Liver (tissue), 9 donors: ENCODE data around the gene LIMA1. TPM values are rescaled to one million over a fixed set of nuclear protein-coding genes. Genes with fewer than 3 reads are reported as not detected.

Source experiments
- DNase-seq: peaks from one replicate; pipeline ENCODE4 v3.0.0-alpha.2; 2017; ENCODE audit warnings: low spot score
- H3K27ac ChIP-seq, 2 donors: one replicate each; pipeline ENCODE4 v1.7.0; 2013; ENCODE audit warnings: inconsistent platforms in 2 of 2, low read length in 2 of 2, control low read depth in 1 of 2, low read depth in 1 of 2, mild to moderate bottlenecking in 1 of 2
- H3K27me3 ChIP-seq, 4 donors: one replicate each; pipeline versions ENCODE4 v1.6.1 to v1.7.0; 2013; ENCODE audit warnings: low read length in 3 of 4, inconsistent platforms in 1 of 4, mild to moderate bottlenecking in 1 of 4, moderate library complexity in 1 of 4; ENCODE audit not compliant: control insufficient read depth in 4 of 4, insufficient read depth in 4 of 4
- H3K36me3 ChIP-seq, 4 donors: one replicate each; pipeline versions ENCODE4 v1.6.1 to v1.7.0; 2013; ENCODE audit warnings: low read length in 3 of 4, mild to moderate bottlenecking in 3 of 4, low read depth in 1 of 4, moderate library complexity in 1 of 4; ENCODE audit not compliant: control insufficient read depth in 4 of 4, insufficient read depth in 3 of 4
- H3K4me1 ChIP-seq, 4 donors: one replicate each; pipeline versions ENCODE4 v1.6.1 to v1.7.0; 2013; ENCODE audit warnings: low read length in 3 of 4, mild to moderate bottlenecking in 3 of 4, moderate library complexity in 1 of 4; ENCODE audit not compliant: control insufficient read depth in 4 of 4, insufficient read depth in 4 of 4
- H3K4me3 ChIP-seq, 3 donors: one replicate each; pipeline versions ENCODE4 v1.6.1 to v1.7.0; 2013; ENCODE audit warnings: low read length in 3 of 3, control low read depth in 1 of 3, low read depth in 1 of 3, mild to moderate bottlenecking in 1 of 3
- H3K9ac ChIP-seq, 2 donors: one replicate each; pipeline ENCODE4 v1.7.0; 2013; ENCODE audit warnings: low read length in 2 of 2, mild to moderate bottlenecking in 2 of 2, moderate library complexity in 2 of 2, control low read depth in 1 of 2, low read depth in 1 of 2
- H3K9me3 ChIP-seq, 4 donors: one replicate each; pipeline versions ENCODE4 v1.6.1 to v1.7.0; 2013; ENCODE audit warnings: low read length in 3 of 4; ENCODE audit not compliant: control insufficient read depth in 4 of 4
- ATF3 ChIP-seq: IDR thresholded peaks from 2 replicates; pipeline ENCODE4 v1.6.1; 2016; ENCODE audit warnings: antibody characterized with exemption
- CTCF ChIP-seq: fragments of 150-350 bp; IDR thresholded peaks from 2 replicates; pipeline ENCODE4 v1.5.1; 2017; ENCODE audit warnings: improper control_type of control experiment, low read depth, low read length; ENCODE audit not compliant: missing input control
- EGR1 ChIP-seq, 2 donors: IDR thresholded peaks; 2 replicates each; pipeline ENCODE4 v1.6.1; 2016 to 2018; ENCODE audit warnings: antibody characterized with exemption in 2 of 2, low read depth in 2 of 2
- FOXA2 ChIP-seq: IDR thresholded peaks from 2 replicates; pipeline ENCODE4 v1.6.1; 2016; ENCODE audit warnings: antibody characterized with exemption
- GABPA ChIP-seq, 2 donors: IDR thresholded peaks in 1 of 2; conservative IDR thresholded peaks in 1 of 2; 2 replicates each; pipeline ENCODE4 v1.6.1; 2016; ENCODE audit warnings: antibody characterized with exemption in 2 of 2, mild to moderate bottlenecking in 1 of 2, moderate library complexity in 1 of 2
- HNF4G ChIP-seq: IDR thresholded peaks from 2 replicates; pipeline ENCODE4 v1.6.1; 2016; ENCODE audit warnings: antibody characterized with exemption
- JUND ChIP-seq, 2 donors: IDR thresholded peaks; 2 replicates each; pipeline ENCODE4 v1.6.1; 2016; ENCODE audit warnings: antibody characterized with exemption in 2 of 2
- MAX ChIP-seq: IDR thresholded peaks from 2 replicates; pipeline ENCODE4 v1.6.1; 2016; ENCODE audit warnings: antibody characterized with exemption
- NR2F2 ChIP-seq: IDR thresholded peaks from 2 replicates; pipeline ENCODE4 v1.6.1; 2016; ENCODE audit warnings: antibody characterized with exemption
- REST ChIP-seq: IDR thresholded peaks from 2 replicates; pipeline ENCODE4 v1.6.1; 2016; ENCODE audit warnings: antibody characterized with exemption, mild to moderate bottlenecking
- RXRA ChIP-seq, 2 donors: IDR thresholded peaks; 2 replicates each; pipeline ENCODE4 v1.6.1; 2017 to 2018; ENCODE audit warnings: antibody characterized with exemption in 2 of 2, mild to moderate bottlenecking in 1 of 2
- YY1 ChIP-seq: IDR thresholded peaks from 2 replicates; pipeline ENCODE4 v1.6.1; 2016; ENCODE audit warnings: antibody characterized with exemption, mild to moderate bottlenecking
- ZBTB33 ChIP-seq: IDR thresholded peaks from 2 replicates; pipeline ENCODE4 v1.6.1; 2016; ENCODE audit warnings: antibody characterized with exemption
- WGBS: extraction: QIAGEN DNeasy Blood & Tissue Kit; methylation state at CpG from one replicate; pipeline ENCODE4 v1.1.7; 2013; 5-methylcytosine and 5-hydroxymethylcytosine counted together
- polyA plus RNA-seq, 2 donors: library from polyadenylated mRNA; stranded (reverse) in 1 of 2; unstranded in 1 of 2; fragments of 200-250 nt in 1 of 2; fragments of >200 nt in 1 of 2; fragmentation: Nextera tagmentation in 1 of 2; extraction: Ambion mirVana in 1 of 2; gene quantifications; one replicate each; pipeline versions ENCODE4 v1.2.1 to v1.2.3, GENCODE V29; 2013 to 2015
- total RNA-seq, 2 donors: library from RNA; depleted of rRNA; stranded (reverse); fragments of >200 nt; gene quantifications; one replicate each; pipeline ENCODE4 v1.2.3, GENCODE V29; 2014
- donor health status: healthy.
- donor health status: healthy.
- donor health status: healthy.
- donor health status: healthy.
- donor health status: healthy.

LIMA1 gene
- total and polyA plus RNA-seq, 4 donors, result 8.1 to 17.5 (median 13.5) TPM

- 69% methylated on average over 1 of the region's 1 CpG for WGBS
- no peaks in the 10 kb centered on the region for H3K36me3 ChIP-seq
- no peak overlapping the region for H3K9ac ChIP-seq
These were observed 42.6 kb downstream of the LIMA1 start for GRCh38 chr12:50240792-50241114.

More at GRCh38 chr12:50240792-50241114, 42.6 kb downstream of the LIMA1 start:
- Histone ChIP-seq H3K27me3 (no peaks in the 10 kb centered on the region), H3K4me1 (peaks cover 0 to 11% (median 3%) of the 10 kb centered on the region in 4 donors), H3K27ac (no peak overlapping the region), H3K4me3 (no peak overlapping the region), H3K9me3 (no peaks in the 10 kb centered on the region)
- no peak for DNase-seq
- no peak for TF ChIP-seq ATF3
- TF ChIP-seq FOXA2, result no peak
- TF ChIP-seq YY1, result no peak
- no peak for TF ChIP-seq RXRA (IDR thresholded peaks at IDR 0.05)
- TF ChIP-seq GABPA (IDR thresholded peaks at IDR 0.05 in 1 of 2, conservative IDR thresholded peaks at IDR 0.05 in 1 of 2), result no peak
- TF ChIP-seq JUND (IDR thresholded peaks at IDR 0.05), result no peak
- TF ChIP-seq NR2F2, result no peak
- TF ChIP-seq REST, result no peak
- TF ChIP-seq ZBTB33, result no peak
- TF ChIP-seq HNF4G, result no peak
- no peak for TF ChIP-seq MAX
- no peak for TF ChIP-seq CTCF
- no peak for TF ChIP-seq EGR1 (IDR thresholded peaks at IDR 0.05; ENCODE audit: low read depth in 2 of 2)
